Measurements from ENCODE around the gene FNBP1. TPM values are rescaled to one million over a fixed set of nuclear protein-coding genes. Genes with fewer than 3 reads are reported as not detected.

FNBP1 gene
- polyA plus RNA-seq, 2 of the 4 experiments (the other 2 are of a cell fraction): 10.6 to 15.6 TPM

- ChIA-PET CTCF (no interaction called here), POLR2A (no interaction called here)
- Histone ChIP-seq H3K9me3 (no peaks in the 10 kb centered on the region), H3K4me1 (0 out of 3 replicates have a peak, but pooled peaks cover 4% of the 10 kb centered on the region), H3K4me2 (no peak overlapping the region), H3K27ac (no peak overlapping the region), H3K4me3 (no peak overlapping the region)
- no peak for ATAC-seq
- DNase-seq (ENCODE audit: low read depth in 1 of 2, low spot score in 1 of 2): no peak
- FAIRE-seq: no peak
- no peak for TF ChIP-seq RARB (CRISPR knock-in tag; IDR thresholded peaks at IDR 0.05)
- no peak for TF ChIP-seq MAZ (IDR thresholded peaks at IDR 0.05; ENCODE audit: borderline replicate concordance, low read depth, low read length)
- TF ChIP-seq SMC3 (IDR thresholded peaks at IDR 0.05): no peak
- no peak for TF ChIP-seq TP53 (CRISPR knock-in tag; IDR thresholded peaks at IDR 0.05)
- TF ChIP-seq ZFP36 (IDR thresholded peaks at IDR 0.05; ENCODE audit: borderline replicate concordance, partially characterized antibody): no peak
- TF ChIP-seq POLR2A (IDR thresholded peaks at IDR 0.05; ENCODE audit: low read length): no peak
- TF ChIP-seq GATA3 (IDR thresholded peaks at IDR 0.05; ENCODE audit: borderline replicate concordance): no peak
- no peak for TF ChIP-seq MAFK (IDR thresholded peaks at IDR 0.05; ENCODE audit: partially characterized antibody)
- TF ChIP-seq EHMT2 (IDR thresholded peaks at IDR 0.05; ENCODE audit: low read depth): no peak
- no peak for TF ChIP-seq HOXB5 (CRISPR knock-in tag; IDR thresholded peaks at IDR 0.05)
- TF ChIP-seq ESRRA (IDR thresholded peaks at IDR 0.05; ENCODE audit: borderline replicate concordance, low read length): no peak
- no peak for TF ChIP-seq POLR2AphosphoS2 (conservative IDR thresholded peaks at IDR 0.05; ENCODE audit: low read length)
- TF ChIP-seq MAX (IDR thresholded peaks at IDR 0.05): no peak
- TF ChIP-seq EP300 (IDR thresholded peaks at IDR 0.05): no peak
- no peak for TF ChIP-seq CHD4 (IDR thresholded peaks at IDR 0.05; ENCODE audit: borderline replicate concordance)
- TF ChIP-seq REST (IDR thresholded peaks at IDR 0.05): no peak
- no peak for TF ChIP-seq HES2 (IDR thresholded peaks at IDR 0.05)
- 92% methylated on average over 8 of the region's 8 CpGs for WGBS (ENCODE audit: missing lambda C conversion rate)
Observed at GRCh38 chr9:129840034-129840433, 203.0 kb downstream of the FNBP1 start.

- Histone ChIP-seq H3K4me3 (no peak overlapping the region), H3K9me3 (no peaks in the 10 kb centered on the region), H3K4me1 (0 out of 3 replicates have a peak, but pooled peaks cover 4% of the 10 kb centered on the region), H3K27ac (no peak overlapping the region), H3K4me2 (no peak overlapping the region)
- no peak for FAIRE-seq
- DNase-seq (ENCODE audit: low read depth in 1 of 2, low spot score in 1 of 2): no peak
- no peak for ATAC-seq
- TF ChIP-seq E2F6 (IDR thresholded peaks at IDR 0.05; ENCODE audit: borderline replicate concordance, low read depth) (no peak), EHMT2 (IDR thresholded peaks at IDR 0.05; ENCODE audit: low read depth) (no peak), ZNF302 (CRISPR knock-in tag; IDR thresholded peaks at IDR 0.05) (no peak), ELK1 (IDR thresholded peaks at IDR 0.05; ENCODE audit: low read depth, low read length) (no peak), CEBPB (IDR thresholded peaks at IDR 0.05) (no peak), EHF (CRISPR knock-in tag; IDR thresholded peaks at IDR 0.05) (no peak), CBX2 (IDR thresholded peaks at IDR 0.05; ENCODE audit: borderline replicate concordance, low read depth) (no peak), CBX8 (IDR thresholded peaks at IDR 0.05) (no peak), NFE2L2 (conservative IDR thresholded peaks at IDR 0.05; ENCODE audit: low read length) (no peak), FOSB (CRISPR knock-in tag; IDR thresholded peaks at IDR 0.05) (no peak), NR3C1 (IDR thresholded peaks at IDR 0.05) (no peak), ESRRA (IDR thresholded peaks at IDR 0.05; ENCODE audit: borderline replicate concordance, low read length) (no peak), HOXB13 (CRISPR knock-in tag; IDR thresholded peaks at IDR 0.05; ENCODE audit: low read depth) (no peak), PBX3 (IDR thresholded peaks at IDR 0.05) (no peak), SREBF2 (IDR thresholded peaks at IDR 0.05) (no peak)
- WGBS (ENCODE audit: missing lambda C conversion rate): 65% methylated on average over 9 of the region's 10 CpGs
- ChIA-PET CTCF (interaction anchor here (1.2 kb wide), 1 partner anchor 10 kb away, joined by 3 read pairs; no protein-coding TSS in a partner anchor), POLR2A (interaction anchor here (0.6 kb wide), 1 partner anchor 35 kb away, joined by 3 read pairs; no protein-coding TSS in a partner anchor)
Observed at GRCh38 chr9:129839324-129840023, 203.5 kb downstream of the FNBP1 start.
